COLO829 (cell line): ENCODE measurements around the gene TEX54.
A peak's percentile ranks its signal among the peaks of the same experiment; 100 is the strongest.
"Not testable (repeated sequence)": the region's sequence is repeated elsewhere in the genome, so short reads cannot be mapped to it uniquely, and the experiment has no call there.

Experiments
- DNase-seq: peaks from one replicate; pipeline ENCODE4 v3.0.0; 2012; ENCODE audit warnings: low spot score

TEX54 gene

DNA sequence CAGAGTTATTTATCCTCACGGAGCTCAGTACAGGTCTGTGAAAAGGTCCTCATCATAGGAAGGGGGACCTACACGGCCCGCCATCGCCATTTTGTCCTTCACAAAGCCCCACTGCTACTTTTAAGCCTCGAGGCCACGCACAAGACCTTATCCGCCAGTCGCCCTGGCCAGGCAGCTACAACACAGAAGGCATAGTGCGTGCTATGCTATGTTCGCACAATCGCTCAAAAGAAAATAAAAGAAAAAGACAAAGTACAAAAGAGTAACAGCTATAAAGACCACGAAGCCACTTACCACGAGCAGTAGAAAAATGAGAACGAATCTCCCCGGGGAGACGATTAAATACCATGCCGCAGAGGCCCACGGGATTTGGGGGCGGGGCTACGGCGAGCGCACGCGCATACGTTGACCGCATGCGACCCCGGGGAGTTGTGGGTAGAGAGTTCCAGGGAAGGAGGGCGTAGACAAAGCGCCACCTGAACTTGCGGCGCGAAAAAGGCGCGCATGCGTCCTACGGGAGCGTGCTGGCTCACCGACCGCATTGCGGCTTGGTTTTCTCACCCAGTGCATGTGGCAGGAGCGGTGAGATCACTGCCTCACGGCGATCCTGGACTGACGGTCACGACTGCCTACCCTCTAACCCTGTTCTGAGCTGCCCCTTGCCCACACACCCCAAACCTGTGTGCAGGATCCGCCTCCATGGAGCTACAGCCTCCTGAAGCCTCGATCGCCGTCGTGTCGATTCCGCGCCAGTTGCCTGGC is 23.1 kb upstream of the TEX54 start:
- peak; percentile 98 for DNase-seq

DNA sequence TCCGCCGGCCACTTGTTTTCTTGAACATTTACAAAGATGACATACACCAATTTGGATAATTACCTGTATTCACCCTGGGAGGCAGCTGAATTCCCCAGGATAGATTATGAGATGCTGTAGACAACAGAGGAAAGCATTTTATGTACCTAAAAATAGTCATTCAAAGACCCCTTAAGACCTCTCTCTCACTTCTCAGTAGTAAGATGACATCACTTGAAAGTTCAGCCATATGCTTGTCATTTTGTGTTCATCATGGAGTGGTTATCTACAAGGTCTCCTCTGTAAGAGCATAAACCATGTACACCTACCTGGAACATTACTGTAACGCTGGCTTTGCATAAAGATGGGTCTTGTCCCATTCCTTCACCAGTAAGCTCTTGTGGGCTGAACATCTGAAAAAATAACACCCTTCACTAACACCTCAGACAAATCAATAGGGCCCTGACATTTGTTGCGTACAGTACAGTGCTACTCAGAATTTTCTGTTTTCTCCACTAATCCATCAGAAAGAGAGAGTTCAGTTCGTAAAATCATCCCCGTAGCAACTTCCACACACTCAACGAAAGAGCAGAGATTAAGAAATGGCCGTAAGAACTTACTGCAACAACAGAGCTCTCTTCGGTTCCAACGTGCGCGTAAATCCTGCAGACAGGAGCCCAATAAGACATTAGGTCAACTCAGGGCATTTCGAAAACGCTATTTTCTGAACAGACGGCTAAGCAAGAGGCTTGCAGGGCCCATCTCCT is 22.4 kb upstream of the TEX54 start:
- no peak for DNase-seq

DNA sequence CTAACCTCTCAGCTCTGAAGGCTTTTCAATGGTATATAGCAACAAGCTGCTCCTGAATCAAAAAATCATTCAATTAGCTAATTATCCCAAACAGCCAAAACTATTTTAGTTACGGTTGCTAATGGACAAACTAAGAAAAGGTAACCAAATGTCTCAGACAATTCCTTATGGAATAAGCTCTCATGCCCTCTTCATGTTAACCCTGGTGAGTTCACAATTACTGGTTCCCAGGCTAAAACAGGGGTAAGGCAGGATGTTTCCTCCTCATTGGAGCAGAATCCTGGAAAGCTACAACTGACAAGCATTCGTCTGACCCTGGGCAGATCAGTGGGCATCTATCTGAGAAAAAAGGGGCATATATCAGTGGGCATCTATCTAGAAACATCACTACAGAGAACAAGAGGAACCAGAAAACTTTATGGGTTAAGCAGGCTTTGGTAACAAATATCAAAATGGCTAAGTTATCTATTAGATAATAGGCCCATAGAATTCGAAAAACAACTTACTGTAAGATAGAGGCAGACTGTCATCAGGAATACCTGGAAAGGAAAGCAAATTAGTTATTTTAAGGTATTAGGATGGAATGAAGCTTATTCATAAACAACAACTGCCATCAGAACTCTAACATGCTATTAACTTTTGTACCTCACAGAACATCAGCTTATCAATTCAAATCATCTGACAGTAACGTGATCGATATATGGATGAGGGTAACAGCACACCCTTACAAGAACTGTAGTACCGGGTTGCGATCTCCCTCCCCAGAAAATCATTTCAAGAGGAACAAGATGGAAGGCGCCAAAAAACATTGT is 21.6 kb upstream of the TEX54 start:
- DNase-seq = no peak

DNA sequence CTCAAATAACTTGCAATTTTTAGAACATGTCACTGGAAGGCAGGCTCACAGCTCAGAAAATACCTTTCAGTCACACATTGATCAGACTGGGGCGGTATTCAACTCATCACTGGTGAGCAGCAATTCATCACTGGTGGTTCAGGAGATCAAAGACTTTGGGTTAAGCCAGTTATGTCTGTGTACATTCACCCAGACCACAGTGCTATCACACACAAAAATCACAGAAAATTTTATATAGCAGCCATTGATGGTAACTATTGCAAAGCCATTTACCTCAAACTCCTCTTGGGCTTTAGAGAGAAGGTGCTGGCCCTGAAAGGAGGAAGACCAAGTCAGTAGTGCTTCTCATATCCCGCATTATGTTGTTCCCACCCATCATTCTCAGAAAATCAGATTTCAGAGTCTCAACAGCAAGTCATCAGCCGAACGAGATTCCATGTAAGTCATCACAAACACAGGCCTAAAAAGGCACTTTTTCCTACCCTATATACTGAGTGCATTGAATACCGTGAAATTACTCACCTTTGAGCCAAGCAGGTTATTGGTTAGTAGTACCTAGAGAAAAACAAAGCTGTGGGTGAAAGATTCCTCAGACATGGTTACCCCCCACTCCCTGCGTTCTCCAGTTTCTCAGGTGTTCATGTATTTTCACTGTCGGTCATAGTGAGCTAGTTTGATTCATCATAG is 20.8 kb upstream of the TEX54 start:
- no peak for DNase-seq

DNA sequence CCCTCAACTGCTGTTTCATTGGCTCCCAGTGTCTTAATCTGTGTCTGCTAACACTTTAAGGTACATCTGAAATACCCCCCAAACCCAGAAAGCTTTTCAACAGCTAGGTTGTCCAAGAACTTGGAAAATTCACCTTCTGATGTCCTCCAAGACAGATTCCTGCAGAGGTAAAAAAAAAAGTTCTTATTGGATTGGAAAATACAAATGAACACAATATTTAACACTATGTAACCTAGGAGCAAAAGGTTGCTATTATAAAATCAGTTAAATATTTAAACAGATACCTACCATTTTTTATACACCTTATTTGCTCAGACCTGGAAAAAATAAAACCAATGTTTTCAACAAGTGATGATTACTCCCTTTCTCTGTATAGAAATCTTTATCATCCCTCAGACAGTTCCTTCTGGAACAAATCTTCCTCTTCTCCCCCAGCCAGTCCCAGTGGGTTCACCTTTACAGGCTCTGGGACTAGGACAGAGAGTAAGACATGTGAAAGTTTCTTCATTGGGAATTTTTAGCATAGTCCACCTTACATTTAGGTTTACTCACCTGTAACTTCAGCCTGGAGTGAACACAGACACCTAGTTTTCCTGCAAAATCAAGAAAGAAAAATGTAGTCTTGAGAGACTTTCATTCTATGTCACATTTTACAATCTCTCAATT is 20.0 kb upstream of the TEX54 start:
- DNase-seq = no peak

DNA sequence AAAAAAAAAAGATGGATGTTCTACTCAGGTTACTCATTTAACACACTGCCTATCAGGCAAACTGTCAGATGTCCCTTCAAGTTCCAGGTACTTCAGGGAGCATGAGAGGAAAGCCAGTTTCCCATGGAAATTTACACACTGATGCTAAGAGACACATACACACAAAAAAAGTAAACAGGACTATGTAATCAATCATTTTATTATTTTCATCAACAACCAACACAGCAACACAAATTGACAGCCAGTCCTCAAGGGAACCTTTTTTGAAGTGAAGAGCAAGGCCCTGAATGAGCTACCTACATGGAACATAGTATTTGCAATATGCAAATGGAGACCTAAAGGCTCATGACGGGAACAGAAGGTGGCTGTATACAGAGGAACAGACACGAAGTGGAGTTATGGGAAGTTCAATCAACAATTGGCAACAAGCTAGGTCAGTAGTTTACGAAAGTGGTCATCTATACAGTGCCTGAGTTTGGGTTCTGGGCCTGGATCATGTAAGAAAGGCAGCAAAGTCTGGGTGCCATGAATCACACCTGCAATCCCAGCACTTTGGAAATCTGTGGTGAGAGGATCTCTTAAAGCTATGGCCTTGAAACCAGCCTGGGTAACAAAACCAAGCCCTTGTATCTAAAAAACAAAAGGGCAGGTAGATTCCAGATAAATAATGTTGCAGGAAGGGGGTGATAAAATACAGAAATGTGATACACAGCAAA is 19.3 kb upstream of the TEX54 start:
- DNase-seq = no peak

DNA sequence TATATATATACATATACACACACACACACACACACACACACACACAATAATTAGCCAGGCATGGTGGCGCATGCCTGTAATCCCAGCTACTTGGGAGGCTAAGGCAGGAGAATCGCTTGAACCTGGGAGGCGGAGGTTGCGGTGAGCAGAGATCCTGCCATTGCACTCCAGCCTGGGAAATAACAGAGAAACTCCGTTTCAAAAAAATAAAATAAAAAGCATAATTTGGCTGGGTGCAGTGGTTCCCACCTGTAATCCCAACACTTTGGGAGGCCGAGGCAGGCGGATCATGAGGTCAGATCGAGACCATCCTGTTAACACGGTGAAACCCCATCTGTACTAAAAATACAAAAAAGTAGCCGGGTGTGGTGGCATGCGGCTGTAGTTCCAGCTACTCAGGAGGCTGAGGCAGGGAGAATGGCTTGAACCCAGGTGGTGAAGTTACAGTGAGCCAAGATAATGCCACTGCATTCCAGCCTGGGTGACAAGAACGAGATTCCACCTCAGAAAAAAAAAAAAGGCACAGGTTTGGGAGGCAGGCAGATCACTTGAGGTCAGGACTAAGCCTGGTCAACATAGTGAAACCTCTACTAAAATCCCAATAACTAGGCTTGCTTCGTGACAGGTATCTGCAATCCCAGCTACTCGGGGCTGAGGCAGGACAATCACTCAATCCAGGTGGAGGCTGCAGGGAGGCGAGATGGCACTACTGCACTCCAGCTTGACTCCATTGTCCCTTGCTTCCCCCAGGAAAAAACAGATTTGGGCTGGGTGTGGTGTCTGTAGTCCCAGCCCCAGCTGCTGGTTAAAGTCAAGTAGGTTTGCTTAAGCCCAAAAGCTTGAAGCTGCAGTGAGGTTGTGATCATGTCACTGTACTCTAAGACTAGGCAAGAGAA is 18.5 kb upstream of the TEX54 start:
- DNase-seq = no peak

DNA sequence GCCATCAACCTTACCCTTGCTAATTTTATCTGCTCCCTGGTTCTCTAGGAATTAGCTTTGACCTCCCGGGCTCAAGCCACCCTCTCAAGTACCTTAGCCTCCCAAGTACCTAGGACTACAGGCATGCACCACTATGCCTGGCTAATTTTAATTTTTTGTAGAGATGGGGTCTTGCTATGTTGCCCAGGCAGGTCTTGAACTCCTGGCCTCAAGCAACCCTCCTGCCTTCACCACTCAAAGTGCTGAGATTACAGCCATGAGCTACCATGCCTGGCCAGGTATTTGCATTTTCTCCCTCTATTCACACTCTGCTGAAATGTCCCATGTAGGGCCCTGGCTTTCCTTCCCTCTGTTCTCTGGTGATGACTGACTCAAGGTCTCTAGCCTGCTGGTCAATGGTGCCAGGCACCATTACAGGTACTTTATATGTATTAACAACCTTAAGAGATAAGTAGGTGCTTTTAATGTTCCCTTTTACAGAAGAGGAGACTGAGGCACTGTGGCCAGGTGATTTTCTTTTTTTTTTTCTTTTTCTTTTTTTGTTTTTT is 15.2 kb upstream of the TEX54 start:
- no peak for DNase-seq

DNA sequence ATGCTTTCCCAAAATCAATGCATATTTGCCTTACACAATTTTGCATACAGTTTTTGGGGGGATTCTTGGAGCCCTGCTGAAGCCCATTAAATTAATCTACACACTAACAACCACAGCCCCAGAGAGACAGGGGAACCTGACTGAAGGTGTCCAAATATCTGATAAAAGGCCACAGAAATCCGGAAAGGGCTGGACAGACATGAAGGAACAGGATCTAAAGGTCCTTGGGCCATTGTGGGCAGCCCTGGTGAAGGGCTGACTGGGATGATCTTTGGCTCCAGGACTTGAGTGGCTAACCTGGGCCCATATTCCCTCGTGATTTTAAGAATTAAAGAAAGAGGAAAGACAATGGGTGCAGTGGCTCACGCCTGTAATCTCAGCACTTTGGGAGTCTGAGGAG is 13.5 kb upstream of the TEX54 start:
- no peak for DNase-seq

DNA sequence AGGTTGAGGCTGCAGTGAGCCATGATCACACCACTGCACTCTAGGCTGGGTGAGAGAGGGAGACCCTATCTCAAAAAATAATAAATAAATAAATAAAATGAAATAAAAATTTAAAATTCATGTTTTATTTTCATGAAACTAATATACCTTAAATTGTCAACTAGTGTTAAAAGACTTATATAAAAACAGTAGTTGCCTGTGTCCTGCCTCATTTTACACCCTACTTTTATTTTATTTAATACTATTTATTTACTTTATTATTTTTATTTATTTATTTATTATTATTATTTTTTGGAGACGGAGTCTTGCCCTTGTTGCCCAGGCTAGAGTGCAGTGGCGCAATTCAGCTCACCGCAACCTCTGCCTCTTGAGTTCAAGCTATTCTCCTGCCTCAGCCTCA is 11.5 kb upstream of the TEX54 start:
- DNase-seq = no peak

DNA sequence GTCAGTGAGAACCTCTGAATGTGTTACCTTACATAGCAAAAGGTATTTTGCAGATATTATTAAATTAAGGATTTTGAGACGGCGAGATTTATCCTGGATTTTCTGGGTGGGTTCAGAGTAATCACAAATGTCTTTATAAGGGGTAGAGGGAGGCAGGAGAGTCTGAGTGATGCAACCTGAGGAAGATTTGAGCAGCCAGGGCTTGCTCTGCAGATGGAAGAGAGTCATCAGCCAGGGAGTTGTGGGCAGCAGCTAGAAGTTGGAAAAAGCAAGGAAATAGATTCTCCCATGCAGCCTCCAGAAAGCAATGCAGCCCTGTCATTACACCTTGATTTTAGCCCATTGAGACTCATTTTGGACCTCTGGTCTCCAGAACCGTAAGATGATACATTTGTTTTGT is 10.8 kb upstream of the TEX54 start:
- no peak for DNase-seq

DNA sequence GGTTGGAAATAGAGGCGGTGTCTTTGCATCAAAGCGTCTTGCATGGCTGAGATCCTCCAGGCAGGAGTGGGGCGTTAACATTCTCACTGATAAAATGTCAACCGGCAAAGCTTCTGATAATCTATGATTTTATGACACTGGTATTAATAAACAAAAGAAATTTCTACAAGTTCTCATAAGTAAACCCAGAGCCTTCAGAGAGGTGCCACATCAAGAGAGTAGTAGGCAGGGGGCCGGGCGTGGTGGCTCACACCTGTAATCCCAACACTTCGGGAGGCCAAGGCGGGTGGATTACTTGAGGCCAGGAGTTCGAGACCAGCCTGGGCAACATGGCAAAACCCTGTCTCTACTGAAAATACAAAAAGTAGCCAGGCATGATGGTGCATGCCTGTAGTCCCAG is 10.2 kb upstream of the TEX54 start:
- not testable (repeated sequence) for DNase-seq

DNA sequence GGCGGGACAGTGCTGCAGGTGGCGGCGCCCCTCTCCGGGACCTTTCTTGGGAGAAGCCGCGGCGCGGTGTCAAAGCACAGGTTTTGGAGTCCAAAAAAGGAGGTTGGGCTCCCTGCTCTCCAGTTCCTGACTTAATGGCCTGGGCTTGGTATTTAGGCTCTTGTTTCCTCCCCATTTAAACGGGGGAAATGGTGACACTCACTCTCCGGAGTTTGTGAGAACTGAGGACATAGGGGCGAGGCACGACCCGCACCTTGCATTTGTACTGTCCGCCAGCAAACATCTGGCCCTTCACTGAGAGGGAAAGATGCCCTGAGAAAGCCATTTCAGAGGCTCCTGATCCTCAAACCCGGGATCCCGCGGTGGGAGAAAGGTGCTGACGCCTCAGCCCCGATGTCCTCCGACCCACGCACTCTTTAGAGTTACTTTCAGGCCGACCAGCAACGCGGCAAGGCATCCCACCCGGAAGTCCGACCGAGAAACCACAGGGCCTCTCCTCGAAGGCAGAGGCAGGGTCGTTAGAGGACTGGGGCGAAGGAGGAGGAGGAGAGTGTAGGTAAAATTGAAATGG is 9.6 kb upstream of the TEX54 start:
- DNase-seq = no peak

DNA sequence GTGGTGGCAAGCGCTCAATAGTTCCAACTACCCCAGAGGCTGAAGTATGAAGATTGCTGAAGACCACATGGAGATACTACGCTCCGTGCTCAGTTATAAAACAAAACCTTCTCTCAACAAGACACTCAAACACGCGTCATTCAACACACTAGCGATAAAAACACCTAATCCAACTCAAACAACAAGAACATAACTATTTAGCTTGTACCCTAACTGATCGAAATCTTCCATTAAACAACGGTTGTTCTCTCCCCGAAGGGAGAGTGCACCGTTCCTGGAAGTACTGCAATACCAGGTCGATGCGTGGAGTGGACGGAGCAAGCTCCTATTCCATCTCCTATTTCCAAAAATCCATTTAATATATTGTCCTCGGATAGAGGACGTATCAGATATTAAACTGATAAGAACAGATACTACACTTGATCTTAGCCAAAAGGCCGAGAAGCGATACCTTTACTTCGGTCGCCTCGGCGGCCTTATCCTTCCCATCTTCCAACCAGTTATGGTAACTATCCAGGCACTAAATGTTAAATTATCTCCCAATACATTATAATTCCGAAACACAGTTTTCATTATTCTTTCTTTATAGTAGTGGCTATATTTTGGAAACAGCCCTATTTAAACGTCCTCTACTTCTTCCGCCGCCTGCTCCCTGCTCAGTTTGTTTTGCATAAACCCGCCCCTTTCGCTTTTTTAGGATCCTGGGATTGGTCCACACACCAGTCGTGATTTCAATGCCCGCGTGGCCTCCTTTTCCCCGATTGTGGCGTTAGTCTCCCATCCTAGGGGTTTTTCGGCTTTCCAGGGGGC is 8.9 kb upstream of the TEX54 start:
- DNase-seq = peak; percentile 99

DNA sequence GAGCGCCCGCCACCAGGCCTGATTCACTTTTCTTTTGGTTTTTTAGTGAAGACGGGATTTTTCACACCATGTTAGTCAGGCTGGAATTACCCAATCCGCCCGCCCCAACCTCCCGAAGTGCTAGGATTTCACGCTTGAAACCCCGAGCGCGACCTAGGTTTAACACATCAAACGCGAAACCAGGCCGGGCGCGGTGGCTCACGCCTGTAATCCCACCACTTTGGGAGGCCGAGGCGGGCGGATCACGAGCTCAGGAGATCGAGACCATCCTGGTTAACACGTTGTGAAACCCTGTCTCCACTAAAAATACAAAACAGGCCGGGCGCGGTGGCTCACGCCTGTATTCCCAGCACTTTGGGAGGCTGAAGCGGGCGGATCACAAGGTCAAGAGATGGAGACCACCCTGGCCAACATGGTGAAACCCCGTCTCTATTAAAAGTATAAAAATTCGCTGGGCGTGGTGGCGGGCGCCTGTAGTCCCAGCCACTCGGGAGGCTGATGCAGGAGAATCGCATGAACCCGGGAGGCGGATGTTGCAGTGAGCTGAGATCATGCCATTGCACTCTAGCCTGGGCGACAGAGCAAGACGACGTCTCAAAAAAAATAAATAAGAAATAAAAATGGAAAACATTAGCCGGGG is 8.2 kb upstream of the TEX54 start:
- not testable (repeated sequence) for DNase-seq

DNA sequence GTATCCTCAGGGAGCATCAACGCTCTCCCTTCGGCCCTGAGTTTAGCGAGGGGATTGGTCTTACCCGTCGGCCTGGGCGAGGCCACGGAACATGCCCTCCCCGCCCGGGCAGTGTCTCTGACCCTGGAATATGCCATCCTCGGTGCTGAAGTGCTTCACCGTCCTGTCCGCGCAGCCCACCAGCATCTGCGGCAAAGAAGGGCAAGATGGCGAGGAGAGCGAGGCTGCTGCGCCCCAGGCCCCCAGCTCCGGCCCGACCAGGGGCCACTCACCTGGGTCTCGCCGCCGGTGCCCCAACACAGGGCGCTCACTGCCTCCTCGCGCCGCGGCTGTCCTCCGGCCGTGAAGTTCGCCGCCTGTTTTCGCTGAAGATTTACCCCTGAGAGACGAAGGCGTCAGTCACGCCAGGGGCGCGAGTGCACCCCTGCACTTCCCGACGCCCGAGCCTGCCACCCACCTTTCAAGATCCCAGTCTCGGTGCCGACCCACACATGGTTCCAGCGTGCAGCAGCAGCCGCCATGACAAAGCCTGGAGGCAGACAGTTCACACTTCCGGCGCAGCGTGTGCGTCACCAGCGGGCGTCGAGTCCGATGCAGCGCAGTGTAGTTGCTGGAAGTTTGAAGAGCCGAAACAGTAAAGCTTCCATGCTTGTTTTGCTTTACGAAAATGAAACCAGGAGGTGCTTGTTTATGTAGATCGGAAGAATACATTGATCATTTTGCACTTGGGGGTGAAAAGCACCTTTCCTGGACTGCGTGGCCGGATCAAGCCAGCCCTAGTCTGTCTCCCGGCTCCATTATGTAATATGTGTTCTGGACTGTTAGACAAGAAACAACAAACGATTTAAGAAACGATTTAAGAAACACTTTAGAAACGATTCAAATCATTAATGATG is 6.7 kb upstream of the TEX54 start, which contains the start of gene WDR74:
Gene WDR74 (minus strand): TSS at position 541 of the 896 bp plus-strand sequence. CDS start 20 bp downstream, at position 521.
- peak; percentile 79 for DNase-seq

DNA sequence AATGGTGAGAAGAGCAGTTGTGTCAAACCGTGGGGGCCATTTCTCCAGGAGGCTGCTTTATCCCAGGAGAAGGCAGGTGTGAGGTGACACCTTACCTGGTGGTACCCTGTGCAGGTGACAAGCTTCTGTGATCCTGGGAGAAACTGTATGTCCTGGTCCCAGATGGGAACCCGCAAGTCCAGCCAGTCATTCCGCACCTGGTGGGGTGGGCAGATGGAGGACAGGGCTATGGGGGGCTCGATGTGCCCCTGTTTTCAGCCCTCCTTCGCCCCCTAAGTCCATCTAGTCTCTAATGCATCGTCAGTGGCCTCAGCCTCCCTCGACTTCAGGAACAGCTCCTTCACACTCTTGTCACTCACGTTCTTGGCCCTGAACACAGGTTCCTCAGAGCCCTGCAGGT is 2.7 kb upstream of the TEX54 start:
- DNase-seq = no peak
